Measurements from ENCODE around the gene TMEM59L.

TMEM59L gene

DNA sequence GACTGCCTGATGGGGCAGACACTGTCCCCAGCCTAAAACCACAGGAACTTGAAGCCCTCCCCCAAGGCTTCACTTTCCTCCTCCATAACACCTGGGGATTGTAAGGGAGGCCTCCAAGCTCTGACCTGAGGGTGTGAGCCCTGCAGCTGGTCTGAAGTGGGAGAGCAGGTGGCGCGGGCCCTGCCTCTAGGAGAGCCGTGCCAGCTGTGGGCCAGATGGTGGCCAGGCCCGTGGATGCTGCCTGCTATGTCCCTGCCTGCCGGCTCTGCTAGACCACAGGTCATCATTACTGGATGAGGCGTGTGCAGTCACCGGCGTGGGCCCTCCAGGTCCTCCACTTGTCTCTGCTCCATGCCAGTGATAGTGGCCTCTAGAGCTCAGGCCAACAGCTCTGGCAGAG lies 20.7 kb downstream of the TMEM59L start:
- H3K27ac ChIP-seq (ENCODE audit: low read depth, low read length), result no peak overlapping the region
- H3K9ac ChIP-seq (ENCODE audit: low read length), result no peak overlapping the region
- no peaks in the 10 kb centered on the region for H3K36me3 ChIP-seq (ENCODE audit: control insufficient read depth, insufficient read depth, low read length)

GRCh38 chr19:18634612-18635297 lies 22.1 kb downstream of the TMEM59L start:
- Histone ChIP-seq H3K36me3 (ENCODE audit: control insufficient read depth, insufficient read depth, low read length) (no peaks in the 10 kb centered on the region), H3K4me1 (ENCODE audit: control insufficient read depth, insufficient read depth, low read length) (0 out of 2 replicates have a peak, but pooled peaks cover 4% of the 10 kb centered on the region), H3K4me3 (ENCODE audit: low read depth, low read length) (no peak overlapping the region), H3K9ac (ENCODE audit: low read length) (no peak overlapping the region), H3K27ac (ENCODE audit: low read depth, low read length) (no peak overlapping the region), H3K9me3 (ENCODE audit: control insufficient read depth, insufficient read depth, low read depth, low read length) (no peaks in the 10 kb centered on the region), H3K27me3 (ENCODE audit: control insufficient read depth, insufficient read depth, low read length) (peaks cover 12% of the 10 kb centered on the region)

More for the DNA sequence above, 20.7 kb downstream of the TMEM59L start:
- Histone ChIP-seq H3K9me3 (ENCODE audit: control insufficient read depth, insufficient read depth, low read depth, low read length) (no peaks in the 10 kb centered on the region), H3K4me1 (ENCODE audit: control insufficient read depth, insufficient read depth, low read length) (0 out of 2 replicates have a peak, but pooled peaks cover 4% of the 10 kb centered on the region), H3K27me3 (ENCODE audit: control insufficient read depth, insufficient read depth, low read length) (peaks cover 17% of the 10 kb centered on the region), H3K4me3 (ENCODE audit: low read depth, low read length) (no peak overlapping the region)

DNA sequence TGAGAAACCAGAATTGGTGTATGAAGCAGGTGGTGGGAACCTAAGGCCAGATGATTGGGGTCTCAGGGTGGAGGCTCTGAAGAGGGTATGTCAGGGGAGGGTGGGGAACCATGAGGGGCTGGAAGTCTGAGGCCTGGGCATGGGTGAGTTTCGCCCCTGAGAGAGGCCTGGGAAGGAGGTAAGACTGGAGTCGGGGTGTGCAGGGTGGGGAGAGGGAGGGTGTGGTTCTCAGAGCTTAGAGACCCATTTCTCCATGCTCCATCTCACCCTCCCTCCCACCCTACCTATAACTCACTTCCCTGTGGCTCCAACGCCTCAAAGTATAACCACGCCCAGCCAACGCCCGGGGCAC lies 23.1 kb downstream of the TMEM59L start:
- Histone ChIP-seq H3K27me3 (ENCODE audit: control insufficient read depth, insufficient read depth, low read length) (peaks cover 12% of the 10 kb centered on the region), H3K36me3 (ENCODE audit: control insufficient read depth, insufficient read depth, low read length) (no peaks in the 10 kb centered on the region), H3K4me1 (ENCODE audit: control insufficient read depth, insufficient read depth, low read length) (0 out of 2 replicates have a peak, but pooled peaks cover 4% of the 10 kb centered on the region), H3K9me3 (ENCODE audit: control insufficient read depth, insufficient read depth, low read depth, low read length) (no peaks in the 10 kb centered on the region), H3K9ac (ENCODE audit: low read length) (no peak overlapping the region), H3K4me3 (ENCODE audit: low read depth, low read length) (no peak overlapping the region), H3K27ac (ENCODE audit: low read depth, low read length) (no peak overlapping the region)

DNA sequence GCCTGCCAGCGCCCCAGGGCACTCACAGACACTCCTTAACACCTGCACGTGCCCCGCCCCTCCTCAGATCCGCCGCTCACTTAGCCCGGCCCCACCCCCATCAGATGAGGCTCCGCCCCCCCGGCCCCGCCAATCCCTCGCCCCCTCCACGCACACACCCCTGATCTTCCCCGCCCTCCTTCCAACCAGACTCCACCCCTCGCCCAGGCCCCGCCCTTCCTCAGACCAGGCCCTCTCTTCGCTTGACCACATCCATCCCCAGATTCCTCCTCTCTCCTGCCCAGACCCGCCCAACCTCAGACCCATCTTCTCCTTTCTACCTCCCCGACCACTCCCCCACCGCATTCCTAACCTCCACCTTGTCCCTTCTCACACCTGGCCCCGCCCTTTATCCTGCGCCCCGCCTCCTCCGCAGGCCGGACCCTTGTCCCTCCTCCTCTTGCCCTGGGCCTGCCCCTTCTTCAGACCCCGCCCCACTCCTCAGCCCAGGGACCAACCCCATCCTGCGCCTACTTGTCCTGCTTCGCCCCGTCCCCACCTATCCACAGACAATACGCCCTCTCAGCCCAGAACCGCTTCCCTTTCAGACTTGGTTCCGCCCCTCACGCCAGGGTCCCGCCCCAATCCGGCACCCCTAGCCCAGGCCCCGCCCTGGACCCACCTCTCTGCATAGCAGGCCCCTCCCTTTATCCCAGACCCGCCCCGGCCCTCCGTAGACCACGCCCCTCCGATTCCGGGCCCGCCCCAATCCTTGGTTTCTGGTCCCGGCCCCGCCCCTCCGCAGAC lies 23.7 kb downstream of the TMEM59L start:
- no peaks in the 10 kb centered on the region for H3K36me3 ChIP-seq (ENCODE audit: control insufficient read depth, insufficient read depth, low read length)
- H3K9me3 ChIP-seq (ENCODE audit: control insufficient read depth, insufficient read depth, low read depth, low read length), result no peaks in the 10 kb centered on the region
- peak overlapping the region; percentile 35 for H3K9ac ChIP-seq (ENCODE audit: low read length)
- H3K27ac ChIP-seq (ENCODE audit: low read depth, low read length), result no peak overlapping the region
- 0 out of 2 replicates have a peak, but pooled peaks cover 4% of the 10 kb centered on the region for H3K4me1 ChIP-seq (ENCODE audit: control insufficient read depth, insufficient read depth, low read length)
- peaks cover 12% of the 10 kb centered on the region for H3K27me3 ChIP-seq (ENCODE audit: control insufficient read depth, insufficient read depth, low read length)
- peak overlapping the region; percentile 96 for H3K4me3 ChIP-seq (ENCODE audit: low read depth, low read length)

DNA sequence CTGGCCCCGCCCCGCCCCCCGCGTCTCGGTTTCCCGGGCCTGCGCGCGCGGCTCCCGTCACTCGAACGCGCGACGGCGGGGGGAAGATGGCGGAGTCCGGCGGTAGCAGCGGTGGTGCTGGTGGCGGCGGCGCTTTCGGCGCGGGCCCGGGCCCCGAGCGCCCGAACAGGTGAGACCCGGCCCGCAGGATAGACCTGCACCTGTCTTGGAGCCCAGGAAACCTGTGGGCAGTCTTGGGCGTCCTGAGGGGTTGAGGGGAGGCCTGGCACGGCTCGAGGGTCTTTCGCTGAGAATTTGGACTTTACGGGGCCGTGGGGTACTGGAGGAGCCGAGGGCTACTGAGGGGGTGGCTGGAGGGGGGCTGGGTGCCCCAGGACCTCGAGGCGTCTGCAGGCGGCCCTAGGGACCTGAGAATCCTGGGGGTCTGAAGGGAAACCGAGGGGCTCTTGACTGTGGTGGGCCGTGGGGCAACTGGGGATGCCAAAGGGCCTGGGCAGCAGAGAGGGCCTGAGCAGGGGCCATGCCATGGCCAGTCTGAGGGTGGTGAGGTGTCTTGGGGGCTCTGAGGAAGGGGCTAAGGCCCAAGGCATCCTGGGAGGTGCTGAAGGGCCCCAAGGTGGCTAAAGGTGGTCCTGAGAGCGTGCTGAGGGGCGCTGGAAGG lies 24.4 kb downstream of the TMEM59L start, which contains the start of gene KLHL26:
Gene KLHL26 (plus strand): TSS at position 60 of the 661 bp plus-strand sequence. CDS start 27 bp downstream, at position 87.
- Histone ChIP-seq H3K27me3 (ENCODE audit: control insufficient read depth, insufficient read depth, low read length) (peaks cover 12% of the 10 kb centered on the region), H3K9me3 (ENCODE audit: control insufficient read depth, insufficient read depth, low read depth, low read length) (no peaks in the 10 kb centered on the region), H3K9ac (ENCODE audit: low read length) (peak within 1 kb of the TSS; percentile 82), H3K4me3 (ENCODE audit: low read depth, low read length) (peak within 1 kb of the TSS; percentile 96), H3K4me1 (ENCODE audit: control insufficient read depth, insufficient read depth, low read length) (0 out of 2 replicates have a peak, but pooled peaks cover 4% of the 10 kb centered on the region), H3K27ac (ENCODE audit: low read depth, low read length) (peak within 1 kb of the TSS; percentile 36; the same call in 1 of the 2 replicates), H3K36me3 (ENCODE audit: control insufficient read depth, insufficient read depth, low read length) (no peaks in the 10 kb centered on the region)

- H3K36me3 ChIP-seq (ENCODE audit: control insufficient read depth, insufficient read depth, low read length), result no peaks in the 10 kb centered on the region
- H3K27me3 ChIP-seq (ENCODE audit: control insufficient read depth, insufficient read depth, low read length), result peaks cover 12% of the 10 kb centered on the region
- no peak overlapping the region for H3K27ac ChIP-seq (ENCODE audit: low read depth, low read length)
- peak overlapping the region; percentile 82 for H3K9ac ChIP-seq (ENCODE audit: low read length)
- H3K4me3 ChIP-seq (ENCODE audit: low read depth, low read length), result peak overlapping the region; percentile 96
- H3K4me1 ChIP-seq (ENCODE audit: control insufficient read depth, insufficient read depth, low read length), result 0 out of 2 replicates have a peak, but pooled peaks cover 4% of the 10 kb centered on the region
- H3K9me3 ChIP-seq (ENCODE audit: control insufficient read depth, insufficient read depth, low read depth, low read length), result no peaks in the 10 kb centered on the region
Observed at GRCh38 chr19:18637673-18638630, 25.3 kb downstream of the TMEM59L start.

- Histone ChIP-seq H3K9me3 (ENCODE audit: control insufficient read depth, insufficient read depth, low read depth, low read length) (no peaks in the 10 kb centered on the region), H3K4me1 (ENCODE audit: control insufficient read depth, insufficient read depth, low read length) (0 out of 2 replicates have a peak, but pooled peaks cover 10% of the 10 kb centered on the region), H3K36me3 (ENCODE audit: control insufficient read depth, insufficient read depth, low read length) (no peaks in the 10 kb centered on the region), H3K9ac (ENCODE audit: low read length) (no peak overlapping the region), H3K27me3 (ENCODE audit: control insufficient read depth, insufficient read depth, low read length) (peaks cover 8% of the 10 kb centered on the region), H3K27ac (ENCODE audit: low read depth, low read length) (no peak overlapping the region), H3K4me3 (ENCODE audit: low read depth, low read length) (no peak overlapping the region)
Observed at GRCh38 chr19:18639706-18640243, 27.1 kb downstream of the TMEM59L start.

DNA sequence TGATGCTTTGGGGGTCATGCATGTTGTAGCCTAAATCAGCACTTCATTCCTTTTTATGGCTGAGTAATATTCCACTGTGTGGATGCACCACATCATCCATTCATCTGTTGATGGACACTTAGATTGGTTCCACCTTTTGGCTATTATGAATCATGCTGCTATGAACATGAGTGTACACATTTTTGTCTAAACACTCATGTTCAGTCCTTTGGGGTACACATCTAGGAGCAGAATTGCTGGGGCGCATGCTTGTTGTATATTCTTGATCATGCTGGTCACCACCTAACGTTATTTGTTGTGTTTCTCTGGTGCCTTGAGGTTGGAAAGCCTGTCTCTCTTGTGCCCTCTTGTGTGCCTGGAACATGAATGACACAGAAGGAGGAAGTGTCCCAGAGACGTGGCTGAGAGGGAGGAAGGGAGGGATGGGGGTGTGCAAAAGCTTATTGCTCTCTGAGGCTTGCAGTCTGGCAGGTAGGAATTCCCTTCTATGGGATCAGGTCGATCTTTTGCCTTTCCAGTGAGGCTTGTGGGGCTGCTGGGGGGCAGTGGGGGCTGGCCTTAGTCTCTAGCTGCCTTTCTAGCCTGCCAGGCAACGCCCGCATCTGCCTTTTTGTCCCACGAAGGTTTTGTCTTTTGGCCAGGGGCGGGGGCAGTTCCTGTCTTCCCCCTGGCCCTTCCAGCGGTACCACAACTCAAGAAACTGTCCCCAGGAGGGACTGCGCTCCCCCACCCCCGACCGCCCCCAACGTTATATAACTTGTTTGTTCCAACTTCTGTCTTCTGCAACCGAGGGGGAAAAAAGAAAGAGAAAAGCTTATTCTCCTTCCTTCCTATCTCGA lies 31.7 kb downstream of the TMEM59L start:
- peaks cover 29% of the 10 kb centered on the region for H3K4me1 ChIP-seq (ENCODE audit: control insufficient read depth, insufficient read depth, low read length)

GRCh38 chr19:18645035-18645511 lies 32.4 kb downstream of the TMEM59L start:
- H3K9me3 ChIP-seq (ENCODE audit: control insufficient read depth, insufficient read depth, low read depth, low read length), result no peaks in the 10 kb centered on the region
- H3K4me3 ChIP-seq (ENCODE audit: low read depth, low read length), result no peak overlapping the region
- H3K27me3 ChIP-seq (ENCODE audit: control insufficient read depth, insufficient read depth, low read length), result no peaks in the 10 kb centered on the region
- no peak overlapping the region for H3K27ac ChIP-seq (ENCODE audit: low read depth, low read length)
- no peaks in the 10 kb centered on the region for H3K36me3 ChIP-seq (ENCODE audit: control insufficient read depth, insufficient read depth, low read length)
- peaks cover 34% of the 10 kb centered on the region for H3K4me1 ChIP-seq (ENCODE audit: control insufficient read depth, insufficient read depth, low read length)
- H3K9ac ChIP-seq (ENCODE audit: low read length), result no peak overlapping the region

More for the DNA sequence above, 31.7 kb downstream of the TMEM59L start:
- Histone ChIP-seq H3K27ac (ENCODE audit: low read depth, low read length) (no peak overlapping the region), H3K4me3 (ENCODE audit: low read depth, low read length) (no peak overlapping the region), H3K36me3 (ENCODE audit: control insufficient read depth, insufficient read depth, low read length) (no peaks in the 10 kb centered on the region), H3K27me3 (ENCODE audit: control insufficient read depth, insufficient read depth, low read length) (no peaks in the 10 kb centered on the region), H3K9me3 (ENCODE audit: control insufficient read depth, insufficient read depth, low read depth, low read length) (no peaks in the 10 kb centered on the region), H3K9ac (ENCODE audit: low read length) (no peak overlapping the region)
